ENCODE data around the gene SPATC1L. TPM values are rescaled to one million over a fixed set of nuclear protein-coding genes. Genes with fewer than 3 reads are reported as not detected.

SPATC1L gene
- total and polyA plus RNA-seq, 2 of the 8 experiments (the other 6 are each of a cell fraction or from before 2014, with no cell fraction given) = 24.9 to 50.0 TPM

DNA sequence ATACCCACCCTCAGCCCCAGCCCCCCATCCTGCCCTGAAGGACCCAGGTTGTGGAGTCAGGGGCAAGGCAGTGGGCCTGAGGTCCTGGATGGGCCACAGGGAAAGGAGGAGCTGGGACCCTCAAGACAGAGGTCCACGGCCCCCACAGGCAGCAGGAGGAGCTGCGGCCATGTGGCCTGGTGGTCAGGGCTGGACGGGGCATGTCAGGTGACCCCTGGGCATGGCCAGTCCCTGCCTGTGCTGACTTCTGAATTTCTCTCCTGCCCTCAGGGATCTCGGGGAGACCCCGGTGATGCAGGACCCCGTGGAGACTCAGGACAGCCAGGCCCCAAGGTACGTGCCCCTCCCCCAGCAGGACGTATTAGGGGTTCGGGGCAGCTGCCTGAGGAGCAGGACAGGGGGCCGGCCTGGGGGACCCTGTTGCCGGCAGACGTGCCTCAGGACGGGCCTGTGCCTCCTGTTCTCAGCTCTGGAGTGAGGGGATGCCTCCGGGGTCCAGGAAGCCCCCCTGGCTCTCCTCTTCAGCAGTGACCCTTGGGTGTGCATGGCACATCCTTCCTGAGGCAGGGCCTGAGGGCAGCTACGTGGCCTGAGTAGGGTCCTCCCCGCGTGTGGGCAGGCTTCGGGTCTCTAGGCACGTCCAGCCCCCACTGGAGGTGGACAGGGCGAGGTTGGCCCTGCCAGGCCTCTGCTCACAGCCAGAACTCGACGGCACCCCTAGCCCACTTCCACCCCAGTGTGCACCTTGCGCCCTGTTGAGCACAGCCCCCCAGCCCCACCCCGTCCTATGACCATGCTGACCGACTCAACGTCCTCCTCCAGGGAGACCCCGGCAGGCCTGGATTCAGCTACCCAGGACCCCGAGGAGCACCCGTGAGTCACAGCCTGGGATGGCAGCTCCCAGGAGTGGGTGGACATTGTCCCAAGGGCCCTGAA, 62.7 kb downstream of the SPATC1L start:
- Histone ChIP-seq H3K79me2 (ENCODE audit: control insufficient read depth in 1 of 2, insufficient read depth in 2 of 2, low read length in 2 of 2) (no peaks in the 10 kb centered on the region), H3K27ac (ENCODE audit: low read depth, low read length) (no peak overlapping the region)

More for the DNA sequence above, 62.7 kb downstream of the SPATC1L start:
- Histone ChIP-seq H3K36me3 (ENCODE audit: control insufficient read depth in 2 of 4, insufficient read depth in 4 of 4, low read length in 3 of 4) (peaks cover 0 to 24% (median 2%) of the 10 kb centered on the region in 4 experiments; a peak in 2 of 8 replicates), H3K4me2 (ENCODE audit: insufficient read depth in 1 of 2, low read depth in 2 of 2, low read length in 2 of 2) (no peak overlapping the region), H2BK15ac (ENCODE audit: low read length) (no peak overlapping the region), H3K23me2 (ENCODE audit: low read depth, low read length) (peaks cover 7% of the 10 kb centered on the region; the same call in 1 of the 2 replicates), H2AFZ (ENCODE audit: low read length) (no peak overlapping the region), H3K9me3 (ENCODE audit: insufficient read depth in 2 of 2, low read depth in 1 of 2, low read length in 1 of 2) (no peaks in the 10 kb centered on the region), H3K56ac (replicated peaks; ENCODE audit: insufficient read length, low read depth, low read length) (no peak overlapping the region), H3K23ac (ENCODE audit: insufficient read length) (no peak overlapping the region), H3K14ac (ENCODE audit: insufficient read length) (no peak overlapping the region), H3K18ac (ENCODE audit: extremely low read depth, low read length) (no peak overlapping the region), H4K5ac (ENCODE audit: insufficient read length, low read depth, low read length) (no peak overlapping the region), H3K4me3 (ENCODE audit: extremely low read depth in 1 of 4, insufficient read depth in 2 of 4, low read depth in 3 of 4, low read length in 4 of 4) (no peak overlapping the region), H2BK12ac (ENCODE audit: low read depth, low read length) (no peak overlapping the region), H3K4ac (replicated peaks; ENCODE audit: insufficient read length, low read depth, low read length) (no peak overlapping the region), H2BK5ac (ENCODE audit: low read depth, low read length) (no peak overlapping the region), H3K79me1 (ENCODE audit: low read depth, low read length) (no peaks in the 10 kb centered on the region), H4K20me1 (replicated peaks in 1 of 2; ENCODE audit: control insufficient read depth in 1 of 2, insufficient read depth in 2 of 2, low read length in 2 of 2) (peaks cover 0 to 12% of the 10 kb centered on the region in 2 experiments), H3K27me3 (replicated peaks in 1 of 4; ENCODE audit: control insufficient read depth in 3 of 4, extremely low read depth in 1 of 4, insufficient read depth in 3 of 4, low read length in 3 of 4) (no peaks in the 10 kb centered on the region), H4K8ac (ENCODE audit: extremely low read depth, insufficient read depth, low read length) (no peak overlapping the region), H2BK120ac (replicated peaks; ENCODE audit: low read depth, low read length) (no peak overlapping the region), H3K4me1 (replicated peaks in 1 of 4; ENCODE audit: control insufficient read depth in 3 of 4, insufficient read depth in 4 of 4, low read length in 3 of 4) (no peaks in the 10 kb centered on the region), H4K91ac (replicated peaks; ENCODE audit: insufficient read length, low read length) (no peak overlapping the region), H2AK5ac (ENCODE audit: low read depth, low read length) (no peak overlapping the region), H3K9ac (replicated peaks in 1 of 4; ENCODE audit: extremely low read depth in 1 of 4, low read depth in 3 of 4, low read length in 3 of 4) (no peak overlapping the region), H2BK20ac (ENCODE audit: low read length) (no peak overlapping the region)
- DNase-seq (ENCODE audit: low read depth in 1 of 2, low spot score in 2 of 2) = peak in 1 of 2 experiments; percentile 39
- TF ChIP-seq CTCF (IDR thresholded peaks at IDR 0.05; ENCODE audit: control extremely low read depth in 1 of 3, insufficient read depth in 1 of 3, low read depth in 1 of 3, low read length in 3 of 3) (no peak), TCF12 (IDR thresholded peaks at IDR 0.05; ENCODE audit: low read depth, low read length) (no peak), SP1 (IDR thresholded peaks at IDR 0.05; ENCODE audit: low read depth, low read length) (no peak), KDM4A (IDR thresholded peaks at IDR 0.05; ENCODE audit: low read depth, low read length, severe bottlenecking) (no peak)
- FAIRE-seq = no peak
- POLR2A ChIA-PET (ENCODE audit: partially characterized antibody) = interaction anchor here (0.6 to 1.2 kb wide), 3 partner anchors 16 to 155 kb away, joined by 3 read pairs; no protein-coding TSS in a partner anchor
- CTCF ChIA-PET (ENCODE audit: partially characterized antibody) = interaction anchor here (1.1 kb wide), 1 partner anchor 11 kb away, joined by 4 read pairs; no protein-coding TSS in a partner anchor
- whole genome bisulfite sequencing, 2 experiments (ENCODE audit: extremely low coverage in 1 of 2, insufficient coverage in 1 of 2, insufficient read length in 1 of 2, insufficient replicate concordance in 2 of 2, low coverage in 1 of 2, low lambda C conversion rate in 2 of 2, missing lambda C conversion rate in 1 of 2) = 93% methylated on average over 25 of the region's 29 CpGs; no CpG with 5 or more reads in 1 of the 2 experiments
